ENCODE measurements around the gene ELOVL2. TPM values are rescaled to one million over a fixed set of nuclear protein-coding genes. Genes with fewer than 3 reads are reported as not detected.

Gene ELOVL2
- polyA plus RNA-seq, 3 donors, result not detected

DNA sequence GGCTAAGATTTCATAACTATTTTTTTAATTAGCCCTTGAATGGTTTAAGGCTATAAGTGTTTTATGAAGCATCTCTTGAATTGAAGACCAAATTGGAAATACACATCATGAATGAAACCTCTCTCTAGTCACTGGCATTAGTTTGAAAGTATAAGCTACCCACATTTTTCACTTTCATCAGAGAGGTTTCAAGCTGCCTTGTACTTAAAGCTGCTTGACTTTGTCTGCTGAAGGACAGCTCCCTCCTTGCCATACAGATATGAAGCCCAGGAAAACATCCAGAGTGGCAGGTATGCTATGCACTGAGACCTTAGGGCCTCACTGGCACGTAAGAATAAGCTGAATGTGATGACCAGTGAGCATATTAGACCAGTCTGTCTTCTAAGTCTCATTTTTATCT is 62.7 kb downstream of the ELOVL2 start:
- H3K79me2 ChIP-seq (ENCODE audit: insufficient read depth, low read length), result no peaks in the 10 kb centered on the region
- H3K4me3 ChIP-seq (replicated peaks in 1 of 3; ENCODE audit: low read depth in 2 of 3, low read length in 3 of 3), result no peak overlapping the region
- 67% methylated on average over 1 of the region's 1 CpG for WGBS (ENCODE audit: insufficient coverage)
- TF ChIP-seq, protein P1, sequence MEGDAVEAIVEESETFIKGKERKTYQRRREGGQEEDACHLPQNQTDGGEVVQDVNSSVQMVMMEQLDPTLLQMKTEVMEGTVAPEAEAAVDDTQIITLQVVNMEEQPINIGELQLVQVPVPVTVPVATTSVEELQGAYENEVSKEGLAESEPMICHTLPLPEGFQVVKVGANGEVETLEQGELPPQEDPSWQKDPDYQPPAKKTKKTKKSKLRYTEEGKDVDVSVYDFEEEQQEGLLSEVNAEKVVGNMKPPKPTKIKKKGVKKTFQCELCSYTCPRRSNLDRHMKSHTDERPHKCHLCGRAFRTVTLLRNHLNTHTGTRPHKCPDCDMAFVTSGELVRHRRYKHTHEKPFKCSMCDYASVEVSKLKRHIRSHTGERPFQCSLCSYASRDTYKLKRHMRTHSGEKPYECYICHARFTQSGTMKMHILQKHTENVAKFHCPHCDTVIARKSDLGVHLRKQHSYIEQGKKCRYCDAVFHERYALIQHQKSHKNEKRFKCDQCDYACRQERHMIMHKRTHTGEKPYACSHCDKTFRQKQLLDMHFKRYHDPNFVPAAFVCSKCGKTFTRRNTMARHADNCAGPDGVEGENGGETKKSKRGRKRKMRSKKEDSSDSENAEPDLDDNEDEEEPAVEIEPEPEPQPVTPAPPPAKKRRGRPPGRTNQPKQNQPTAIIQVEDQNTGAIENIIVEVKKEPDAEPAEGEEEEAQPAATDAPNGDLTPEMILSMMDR (IDR thresholded peaks at IDR 0.05), result no peak
- H3K4me3 Mint-ChIP-seq, result no peak overlapping the region
- no peaks in the 10 kb centered on the region for H3K36me3 Mint-ChIP-seq
- H4K20me1 ChIP-seq (ENCODE audit: insufficient read depth, low read length), result no peaks in the 10 kb centered on the region
- no peaks in the 10 kb centered on the region for H3K4me1 Mint-ChIP-seq
- no peak overlapping the region for H3K9ac ChIP-seq (ENCODE audit: insufficient read depth, low read length, poor library complexity, severe bottlenecking)
- H3K4me1 ChIP-seq (ENCODE audit: control insufficient read depth in 1 of 2, insufficient read depth in 2 of 2, low read length in 2 of 2), result no peaks in the 10 kb centered on the region
- no peak for DNase-seq
- H3K9me3 Mint-ChIP-seq, result peaks cover 0 to 9% (median 0%) of the 10 kb centered on the region in 7 donors
- intact Hi-C loops (cut with micrococcal nuclease), result no loop called here
- H2AFZ ChIP-seq (ENCODE audit: insufficient read depth, low read depth, low read length, poor library complexity, severe bottlenecking), result no peak overlapping the region
- peaks cover 0 to 7% of the 10 kb centered on the region in 2 donors for H3K27me3 ChIP-seq (ENCODE audit: control insufficient read depth in 2 of 2, insufficient read depth in 2 of 2, low read length in 2 of 2)
- H3K4me2 ChIP-seq (replicated peaks; ENCODE audit: extremely low read depth, low read length, poor library complexity, severe bottlenecking), result no peak overlapping the region
- H3K36me3 ChIP-seq (replicated peaks in 1 of 2; ENCODE audit: control insufficient read depth in 1 of 2, insufficient read depth in 2 of 2, low read length in 2 of 2), result no peaks in the 10 kb centered on the region
- no peaks in the 10 kb centered on the region for H3K9me3 ChIP-seq (replicated peaks in 1 of 2; ENCODE audit: control insufficient read depth in 1 of 2, insufficient read depth in 1 of 2, low read length in 2 of 2)
- H3K27ac Mint-ChIP-seq, result no peak overlapping the region
- H3K27ac ChIP-seq (ENCODE audit: low read depth in 1 of 2, low read length in 2 of 2), result no peak overlapping the region
- peaks cover 6 to 19% (median 7%) of the 10 kb centered on the region in 3 donors for H3K27me3 Mint-ChIP-seq (ENCODE audit: low read depth in 3 of 3)

DNA sequence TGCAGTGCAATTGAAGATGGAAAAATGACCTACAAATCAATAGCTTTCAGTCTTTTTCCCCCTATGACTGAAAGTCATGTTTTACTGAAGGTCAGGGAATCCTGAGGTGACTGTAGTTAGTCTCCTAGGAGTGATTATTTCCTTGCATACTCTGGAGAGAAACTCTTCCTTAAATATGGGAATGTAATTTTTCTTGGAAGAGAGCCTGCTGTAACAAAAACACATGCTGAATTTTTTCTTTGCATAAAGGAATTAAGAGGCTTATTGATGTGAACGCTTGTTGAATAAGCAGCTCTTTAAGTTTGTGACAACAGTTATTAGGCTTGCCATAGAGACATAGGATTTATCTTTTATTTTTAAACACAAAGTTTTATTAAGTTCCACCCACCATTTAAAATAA is 64.5 kb downstream of the ELOVL2 start:
- TF ChIP-seq, protein P1 (IDR thresholded peaks at IDR 0.05), result no peak
- peaks cover 0 to 3% (median 0%) of the 10 kb centered on the region in 7 donors for H3K9me3 Mint-ChIP-seq
- H3K79me2 ChIP-seq (ENCODE audit: insufficient read depth, low read length), result no peaks in the 10 kb centered on the region
- intact Hi-C loops (cut with micrococcal nuclease), result no loop called here
- no peak overlapping the region for H3K4me3 Mint-ChIP-seq
- H4K20me1 ChIP-seq (ENCODE audit: insufficient read depth, low read length), result no peaks in the 10 kb centered on the region
- WGBS (ENCODE audit: insufficient coverage), result no CpG with 5 or more reads among the region's 1 CpG
- no peak overlapping the region for H3K9ac ChIP-seq (ENCODE audit: insufficient read depth, low read length, poor library complexity, severe bottlenecking)
- no peaks in the 10 kb centered on the region for H3K4me1 ChIP-seq (ENCODE audit: control insufficient read depth in 1 of 2, insufficient read depth in 2 of 2, low read length in 2 of 2)
- no peak overlapping the region for H2AFZ ChIP-seq (ENCODE audit: insufficient read depth, low read depth, low read length, poor library complexity, severe bottlenecking)
- no peak overlapping the region for H3K4me2 ChIP-seq (replicated peaks; ENCODE audit: extremely low read depth, low read length, poor library complexity, severe bottlenecking)
- no peaks in the 10 kb centered on the region for H3K9me3 ChIP-seq (replicated peaks in 1 of 2; ENCODE audit: control insufficient read depth in 1 of 2, insufficient read depth in 1 of 2, low read length in 2 of 2)
- H3K27me3 ChIP-seq (ENCODE audit: control insufficient read depth in 2 of 2, insufficient read depth in 2 of 2, low read length in 2 of 2), result peaks cover 0 to 7% of the 10 kb centered on the region in 2 donors
- H3K36me3 ChIP-seq (replicated peaks in 1 of 2; ENCODE audit: control insufficient read depth in 1 of 2, insufficient read depth in 2 of 2, low read length in 2 of 2), result no peaks in the 10 kb centered on the region
- no peaks in the 10 kb centered on the region for H3K4me1 Mint-ChIP-seq
- H3K27ac ChIP-seq (ENCODE audit: low read depth in 1 of 2, low read length in 2 of 2), result no peak overlapping the region
- H3K36me3 Mint-ChIP-seq, result no peaks in the 10 kb centered on the region
- peaks cover 6 to 19% (median 7%) of the 10 kb centered on the region in 3 donors for H3K27me3 Mint-ChIP-seq (ENCODE audit: low read depth in 3 of 3)
- no peak overlapping the region for H3K4me3 ChIP-seq (replicated peaks in 1 of 3; ENCODE audit: low read depth in 2 of 3, low read length in 3 of 3)
- no peak for DNase-seq
- no peak overlapping the region for H3K27ac Mint-ChIP-seq
